ENCODE measurements around the gene RHOF. TPM values are rescaled to one million over a fixed set of nuclear protein-coding genes. Genes with fewer than 3 reads are reported as not detected.

The RHOF gene
- total and polyA plus RNA-seq, 2 donors (not counting 1 experiment from before 2014, with no cell fraction given): 90.3 to 129 TPM

- H3K36me3 ChIP-seq (replicated peaks in 1 of 2; ENCODE audit: control extremely low read depth in 1 of 2, control insufficient read depth in 1 of 2, extremely low read depth in 1 of 2, insufficient read depth in 2 of 2, low read length in 1 of 2): peaks cover 0 to 69% of the 10 kb centered on the region in 2 experiments
- Mint-ChIP-seq H3K27ac (peak overlapping the region; percentile 7), H3K27me3 (no peaks in the 10 kb centered on the region), H3K9me3 (ENCODE audit: insufficient read depth) (no peaks in the 10 kb centered on the region), H3K4me3 (no peak overlapping the region), H3K4me1 (peaks cover 59% of the 10 kb centered on the region)
- ATAC-seq (ENCODE audit: low read depth) (no peak), DNase-seq (no peak)
- H3K9me3 ChIP-seq (ENCODE audit: control extremely low read depth in 1 of 3, control insufficient read depth in 2 of 3, insufficient read depth in 1 of 3, low read length in 2 of 3): no peaks in the 10 kb centered on the region
- intact Hi-C loops (cut with micrococcal nuclease): loop anchor here (10.0 kb wide), 1 partner anchor 696 kb away; the partner anchor contains the start of gene ZCCHC8
- H3K27ac ChIP-seq (ENCODE audit: low read length in 2 of 2): peak overlapping the region in 1 of 2 donors; percentile 71
- no peak overlapping the region for H3K4me2 ChIP-seq (replicated peaks; ENCODE audit: low read depth, low read length, poor library complexity, severe bottlenecking)
- CTCF ChIA-PET: interaction anchor here (32.7 kb wide), 1 partner anchor 21 kb away, joined by 1947 read pairs; the partner anchor contains the start of genes RHOF and SETD1B
- POLR2A ChIA-PET: interaction anchor here (13.7 kb wide), 1 partner anchor 16 kb away, joined by 267 read pairs; the partner anchor contains the start of gene RHOF
- TF ChIP-seq EZH2 (IDR thresholded peaks at IDR 0.05; ENCODE audit: borderline replicate concordance, insufficient read depth, low read depth, low read length, poor library complexity, severe bottlenecking) (no peak), CTCF (IDR thresholded peaks at IDR 0.05) (no peak)
- peaks cover 68% of the 10 kb centered on the region for H4K20me1 ChIP-seq (ENCODE audit: control insufficient read depth, insufficient read depth, low read length, poor library complexity, severe bottlenecking)
- H3K79me2 ChIP-seq (ENCODE audit: control insufficient read depth, insufficient read depth, low read length): peaks cover 86% of the 10 kb centered on the region
- H3K27me3 ChIP-seq (replicated peaks in 1 of 4; ENCODE audit: control extremely low read depth in 1 of 4, control insufficient read depth in 3 of 4, insufficient read depth in 4 of 4, low read length in 3 of 4): no peaks in the 10 kb centered on the region
- H3K4me3 ChIP-seq (ENCODE audit: control extremely low read depth in 1 of 5, extremely low read depth in 1 of 5, insufficient read depth in 1 of 5, low read depth in 2 of 5, low read length in 4 of 5): no peak overlapping the region
- H2AFZ ChIP-seq (ENCODE audit: insufficient read depth, low read depth, low read length, poor library complexity, severe bottlenecking): no peak overlapping the region
- H3K9ac ChIP-seq (ENCODE audit: low read length): no peak overlapping the region
- WGBS (ENCODE audit: insufficient coverage): over 99% methylated on average over 8 of the region's 8 CpGs
- peaks cover 53 to 66% of the 10 kb centered on the region in 2 donors for H3K4me1 ChIP-seq (ENCODE audit: control insufficient read depth in 2 of 2, insufficient read depth in 2 of 2, low read length in 2 of 2)
These were observed 15.1 kb upstream of the RHOF start for GRCh38 chr12:121808623-121809022.

GRCh38 chr12:121807642-121808347 is 14.3 kb upstream of the RHOF start:
- Mint-ChIP-seq H3K4me3 (peak overlapping the region; percentile 64), H3K4me1 (peaks cover 55% of the 10 kb centered on the region), H3K9me3 (ENCODE audit: insufficient read depth) (no peaks in the 10 kb centered on the region), H3K27me3 (no peaks in the 10 kb centered on the region), H3K27ac (peak overlapping the region; percentile 86)
- Histone ChIP-seq H3K4me2 (replicated peaks; ENCODE audit: low read depth, low read length, poor library complexity, severe bottlenecking) (peak overlapping the region; percentile 94), H3K79me2 (ENCODE audit: control insufficient read depth, insufficient read depth, low read length) (peaks cover 78% of the 10 kb centered on the region), H3K27ac (ENCODE audit: low read length in 2 of 2) (peak overlapping the region; percentile 51 to 71), H3K9me3 (ENCODE audit: control extremely low read depth in 1 of 3, control insufficient read depth in 2 of 3, insufficient read depth in 1 of 3, low read length in 2 of 3) (no peaks in the 10 kb centered on the region), H3K27me3 (replicated peaks in 1 of 4; ENCODE audit: control extremely low read depth in 1 of 4, control insufficient read depth in 3 of 4, insufficient read depth in 4 of 4, low read length in 3 of 4) (no peaks in the 10 kb centered on the region), H4K20me1 (ENCODE audit: control insufficient read depth, insufficient read depth, low read length, poor library complexity, severe bottlenecking) (peaks cover 60% of the 10 kb centered on the region), H3K4me1 (ENCODE audit: control insufficient read depth in 2 of 2, insufficient read depth in 2 of 2, low read length in 2 of 2) (peaks cover 48 to 58% of the 10 kb centered on the region in 2 donors), H2AFZ (ENCODE audit: insufficient read depth, low read depth, low read length, poor library complexity, severe bottlenecking) (no peak overlapping the region), H3K9ac (ENCODE audit: low read length) (no peak overlapping the region), H3K4me3 (ENCODE audit: control extremely low read depth in 1 of 5, extremely low read depth in 1 of 5, insufficient read depth in 1 of 5, low read depth in 2 of 5, low read length in 4 of 5) (peak overlapping the region in 1 of 5 experiments; percentile 15), H3K36me3 (replicated peaks in 1 of 2; ENCODE audit: control extremely low read depth in 1 of 2, control insufficient read depth in 1 of 2, extremely low read depth in 1 of 2, insufficient read depth in 2 of 2, low read length in 1 of 2) (peaks cover 0 to 61% of the 10 kb centered on the region in 2 experiments)
- TF ChIP-seq CTCF (IDR thresholded peaks at IDR 0.05): no peak
- intact Hi-C loops (cut with micrococcal nuclease): loop anchor here (10.0 kb wide), 1 partner anchor 697 kb away; the partner anchor contains the start of gene ZCCHC8
- ChIA-PET POLR2A (interaction anchor here (0.7 to 13.7 kb wide), 4 partner anchors 9 to 25 kb away, joined by 3 to 267 read pairs (median 7); partner anchors contain the start of gene RHOF), CTCF (interaction anchor here (0.7 to 32.7 kb wide), 3 partner anchors 20 to 1597 kb away, joined by 4 to 1947 read pairs (median 4); partner anchors contain the start of genes RHOF and SETD1B)
- peak; percentile 74 for DNase-seq
- 75% methylated on average over 10 of the region's 14 CpGs for WGBS (ENCODE audit: insufficient coverage)
- ATAC-seq (ENCODE audit: low read depth): no peak
